HG03064 (cell line): Measurements from ENCODE around the gene GRHL3.

Source experiments
- ATAC-seq: cut with Tn5 transposase; IDR thresholded peaks from one replicate; pipeline ENCODE4 v1.9.1; 2021; ENCODE audit warnings: low read depth; ENCODE audit not compliant: unreplicated experiment

The GRHL3 gene

DNA sequence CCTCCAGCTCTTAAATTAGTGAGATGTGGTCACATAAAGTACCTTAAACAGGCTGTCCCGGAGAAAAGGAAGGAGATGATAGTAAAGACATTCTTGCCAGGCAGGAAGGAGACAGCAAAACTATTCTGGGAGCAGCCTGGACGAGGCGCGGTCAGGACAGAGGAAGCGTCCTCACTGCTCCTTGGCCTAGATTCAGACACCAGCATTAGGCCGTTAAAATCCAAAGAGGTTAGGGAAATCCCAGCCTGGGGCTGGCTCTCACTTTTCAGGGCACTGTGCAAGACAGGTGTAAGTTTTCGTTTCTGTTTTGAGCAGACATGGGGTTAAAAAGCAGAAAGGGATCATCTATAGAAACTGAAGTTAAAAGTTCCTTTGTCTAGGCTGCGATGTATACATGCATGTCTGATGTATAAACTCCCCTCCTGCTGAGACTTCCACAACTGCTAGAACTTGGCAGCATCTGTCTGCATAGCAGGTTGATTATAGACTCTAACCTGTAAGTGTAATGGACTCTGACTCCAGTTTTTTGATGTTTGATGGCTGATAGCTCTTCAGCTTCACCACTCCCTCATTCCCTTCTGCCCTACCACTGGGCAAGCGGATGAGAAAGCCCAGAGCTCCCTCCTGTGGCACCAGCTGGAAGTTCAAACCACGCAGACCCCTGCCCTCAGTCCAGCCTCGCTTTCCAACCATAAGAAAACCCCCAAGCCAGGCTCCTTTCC lies 72.9 kb downstream of the GRHL3 start:
- ATAC-seq, result peak; percentile 64

DNA sequence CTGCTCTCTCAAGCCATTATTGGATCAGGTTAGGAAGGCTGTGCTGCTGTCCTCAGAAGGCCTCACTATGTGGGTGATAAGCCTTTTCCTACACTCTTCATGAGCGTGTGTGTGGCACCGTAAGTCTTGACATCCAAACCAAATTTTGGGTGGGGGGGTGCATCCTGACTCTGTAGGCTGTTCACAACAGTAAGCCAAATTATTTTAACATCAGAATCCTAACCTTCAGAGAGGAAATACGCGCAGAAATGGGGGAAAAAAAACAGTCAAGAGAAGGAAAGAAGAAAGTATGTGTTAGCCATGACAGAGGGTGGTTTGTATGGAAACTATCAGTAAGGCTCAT lies 73.4 kb downstream of the GRHL3 start:
- ATAC-seq, result no peak

DNA sequence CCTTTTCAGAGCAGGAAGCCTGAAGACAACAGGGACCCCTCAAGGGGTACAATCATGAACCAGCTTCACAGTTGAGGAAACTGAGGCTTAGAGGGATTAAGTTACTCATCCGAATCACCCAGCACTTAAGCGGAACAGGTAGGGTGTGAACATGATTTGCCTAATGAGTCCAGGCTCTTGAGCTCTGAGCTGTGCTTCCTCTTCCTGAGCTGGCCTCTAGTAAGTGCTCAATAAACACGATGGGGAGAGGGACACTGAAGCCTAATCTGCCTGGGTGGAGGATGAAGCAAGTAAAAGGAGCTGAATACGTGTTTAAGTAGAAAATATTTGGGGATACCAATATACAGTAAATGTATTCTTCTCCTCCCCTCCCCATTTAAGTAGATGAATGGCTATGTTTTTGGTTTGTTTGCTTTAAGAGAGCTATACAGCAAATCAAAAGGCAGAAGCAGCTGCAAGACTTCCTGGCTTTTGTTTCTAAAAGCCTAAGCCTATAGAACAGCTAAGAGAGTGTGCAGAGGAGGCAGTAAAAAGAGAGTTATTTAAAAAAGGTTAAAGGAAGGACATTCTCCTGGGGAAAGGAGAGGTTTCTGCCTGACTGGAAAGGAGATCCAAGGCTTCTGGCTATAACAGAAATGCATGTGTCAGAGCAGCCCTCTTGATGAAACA lies 74.0 kb downstream of the GRHL3 start:
- ATAC-seq, result no peak

GRCh38 chr1:24393892-24394291 lies 74.7 kb downstream of the GRHL3 start:
- ATAC-seq, result no peak

- ATAC-seq, result no peak
Observed at GRCh38 chr1:24400065-24400464, 80.9 kb downstream of the GRHL3 start.

DNA sequence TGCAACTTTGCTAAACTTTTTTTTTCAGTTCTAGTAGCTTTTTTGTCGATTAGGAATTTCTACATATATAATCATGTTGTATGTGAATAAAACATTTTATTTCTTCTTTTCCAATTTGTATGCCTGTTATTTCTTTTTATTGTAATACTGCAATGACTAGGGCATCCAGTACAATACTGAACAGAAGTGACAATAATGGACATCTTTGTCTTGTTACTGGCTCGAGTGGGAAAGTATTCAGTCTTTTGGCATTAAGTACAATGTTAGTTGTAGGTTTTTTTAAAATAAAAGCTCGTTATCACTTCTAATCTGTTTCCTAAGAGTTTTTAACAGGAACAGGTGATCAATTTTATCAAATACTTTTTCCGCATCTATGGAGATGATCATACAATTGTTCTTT lies 84.6 kb downstream of the GRHL3 start:
- ATAC-seq, result no peak
